Measurements from ENCODE around the gene MSANTD1.

MSANTD1 gene

DNA sequence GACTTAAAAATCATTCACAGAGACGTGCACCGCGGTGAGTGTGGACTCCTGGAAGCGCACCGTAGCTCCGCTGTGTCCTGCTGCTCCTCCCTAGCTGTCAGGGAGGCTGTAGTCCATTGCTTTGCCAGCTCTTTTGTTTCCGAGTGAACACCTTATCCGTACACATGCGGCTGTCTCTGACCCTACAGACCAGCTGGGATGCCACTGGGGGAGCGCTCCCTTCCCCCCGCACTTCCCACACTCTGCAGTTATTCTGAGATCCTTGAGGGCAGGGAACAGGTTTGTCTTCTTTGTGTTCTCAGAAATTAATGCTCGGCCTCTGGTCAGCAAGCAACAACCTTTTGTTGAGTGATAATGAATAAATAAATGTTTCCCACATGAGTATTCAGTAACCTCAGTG lies 33.7 kb upstream of the MSANTD1 start:
- H3K27ac ChIP-seq, result no peak overlapping the region
- DNase-seq (ENCODE audit: low read depth, low spot score), result no peak

DNA sequence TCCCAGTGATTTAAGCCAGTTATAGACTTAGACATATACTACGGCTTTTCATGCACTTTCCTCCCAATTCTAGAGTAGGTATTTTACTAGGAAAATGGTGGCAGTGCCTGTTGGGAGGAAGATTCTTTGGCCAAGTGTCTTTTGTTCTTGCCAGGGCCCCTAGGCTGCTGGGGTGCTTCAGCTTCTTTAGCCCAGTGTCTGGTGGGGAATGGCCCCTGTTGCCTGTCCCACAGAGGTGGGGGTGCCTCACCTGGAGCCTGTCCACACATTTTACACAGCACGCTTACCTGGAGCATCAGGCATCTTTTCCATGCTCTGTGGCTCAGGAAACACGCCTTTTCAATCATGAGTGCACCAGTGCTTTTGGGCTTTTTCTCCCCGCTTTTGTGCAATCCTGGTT lies 33.2 kb upstream of the MSANTD1 start:
- no peak overlapping the region for H3K27ac ChIP-seq
- DNase-seq (ENCODE audit: low read depth, low spot score), result no peak

DNA sequence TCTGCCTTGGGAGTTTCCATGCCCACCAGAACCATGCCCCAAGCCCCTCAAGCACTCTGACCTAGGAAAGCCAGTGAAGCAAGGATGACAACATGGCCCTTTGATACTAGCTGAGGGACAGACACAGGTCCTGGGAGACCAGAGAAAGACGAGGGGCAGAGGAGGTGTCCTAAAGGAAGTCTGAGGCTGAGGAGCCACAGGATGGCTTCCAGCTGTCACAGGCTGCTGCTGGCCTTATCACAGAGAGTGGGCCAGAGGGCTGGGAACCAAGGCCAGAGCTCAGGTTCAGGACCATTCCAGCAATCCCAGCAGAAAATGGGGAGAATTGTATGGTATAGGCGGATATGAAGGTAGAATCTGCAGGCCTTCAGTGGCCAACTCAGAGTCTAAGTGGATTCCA lies 31.7 kb upstream of the MSANTD1 start:
- H3K27ac ChIP-seq, result no peak overlapping the region
- no peak for DNase-seq (ENCODE audit: low read depth, low spot score)

DNA sequence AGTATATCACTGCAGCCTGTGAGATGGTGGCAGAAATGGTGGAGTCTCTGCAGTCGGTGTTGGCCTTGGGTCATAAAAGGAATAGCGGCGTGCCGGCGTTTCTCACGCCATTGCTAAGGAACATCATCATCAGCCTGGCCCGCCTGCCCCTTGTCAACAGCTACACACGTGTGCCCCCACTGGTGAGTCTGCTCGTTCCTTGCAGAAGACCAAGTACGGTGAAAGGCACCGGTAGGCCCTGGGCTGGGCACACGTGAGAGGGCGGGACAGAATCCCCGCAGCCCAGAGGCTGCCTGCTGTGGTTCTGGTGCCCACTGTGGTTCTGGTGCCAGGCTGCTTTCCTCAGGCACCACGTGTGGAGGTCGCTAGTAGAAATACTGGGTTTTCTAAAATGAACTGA lies 31.2 kb upstream of the MSANTD1 start:
- DNase-seq (ENCODE audit: low read depth, low spot score), result no peak
- H3K27ac ChIP-seq, result no peak overlapping the region

DNA sequence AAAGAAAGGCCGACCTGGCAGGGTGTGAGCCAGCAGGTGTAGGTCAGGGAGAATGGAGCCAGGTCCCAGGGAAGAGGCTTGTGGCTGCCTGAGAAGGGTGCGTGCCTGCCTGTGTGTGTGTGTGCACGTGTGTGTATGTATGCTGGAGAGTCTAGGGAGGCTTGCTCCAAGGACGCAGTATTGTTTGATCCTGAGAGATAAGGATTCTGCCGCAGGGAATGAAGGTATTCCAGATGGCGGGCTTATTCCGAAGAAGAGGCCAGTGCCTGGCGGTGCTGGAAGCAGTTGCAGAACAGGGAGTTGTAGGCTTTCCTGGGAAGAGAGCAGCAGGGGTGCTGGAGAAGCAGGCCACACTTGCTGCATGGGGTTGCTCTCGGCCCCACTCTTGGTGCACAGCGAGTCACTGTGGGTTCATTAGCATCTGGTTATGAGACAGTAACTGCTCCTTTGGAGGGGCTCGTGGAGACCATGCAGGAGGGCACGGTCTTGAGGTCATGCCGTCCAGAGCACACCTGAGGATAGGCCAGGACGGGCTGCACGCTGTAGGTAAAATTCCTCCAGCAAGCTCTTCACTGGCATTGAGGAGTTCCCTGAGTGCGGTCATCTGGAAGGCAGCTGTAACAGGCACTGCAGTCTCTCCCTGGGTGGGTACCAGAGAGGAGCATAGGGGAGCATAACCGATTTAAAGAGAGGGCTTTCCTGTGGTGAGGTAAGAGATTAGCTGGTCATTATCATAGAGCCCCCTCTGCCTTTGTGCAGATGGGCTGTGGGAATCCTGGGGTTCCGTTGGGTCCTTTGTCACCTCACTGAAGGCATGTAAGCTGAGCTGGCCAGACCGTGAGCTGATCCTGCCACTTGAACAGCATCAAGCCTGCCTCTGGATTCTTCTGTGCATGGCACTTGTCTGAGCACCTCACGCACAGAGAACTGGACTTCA lies 29.9 kb upstream of the MSANTD1 start:
- no peak overlapping the region for H3K27ac ChIP-seq
- DNase-seq (ENCODE audit: low read depth, low spot score), result no peak

DNA sequence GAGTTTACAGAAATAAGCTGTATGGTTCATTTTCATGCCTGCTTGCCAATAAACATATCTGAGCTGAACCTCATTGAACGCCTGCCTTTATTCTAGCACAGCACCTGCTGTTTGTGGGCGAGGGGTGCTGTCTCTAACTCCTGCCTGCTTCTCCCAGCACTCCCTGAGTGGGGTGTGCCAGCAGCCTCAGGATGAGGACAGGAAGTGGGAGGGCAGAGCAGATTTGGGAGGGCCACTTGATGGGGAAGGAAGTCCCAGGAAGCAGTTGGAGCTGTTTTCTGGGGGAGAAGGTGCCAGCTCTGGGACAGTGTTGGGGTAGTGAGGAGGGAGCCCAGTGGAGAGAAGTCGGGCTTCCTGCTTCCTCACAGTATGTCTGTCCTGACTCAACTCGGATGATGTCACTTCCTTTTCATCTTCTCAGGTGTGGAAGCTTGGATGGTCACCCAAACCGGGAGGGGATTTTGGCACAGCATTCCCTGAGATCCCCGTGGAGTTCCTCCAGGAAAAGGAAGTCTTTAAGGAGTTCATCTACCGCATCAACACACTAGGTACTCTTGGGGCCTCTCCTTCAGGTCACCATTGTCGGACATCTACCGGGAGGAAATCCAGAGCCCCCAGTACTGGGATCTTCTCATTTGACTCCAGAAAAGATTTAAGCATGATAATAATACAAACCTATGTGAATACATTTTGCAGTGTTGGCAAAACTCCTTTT lies 29.0 kb upstream of the MSANTD1 start:
- H3K27ac ChIP-seq, result no peak overlapping the region
- no peak for DNase-seq (ENCODE audit: low read depth, low spot score)

DNA sequence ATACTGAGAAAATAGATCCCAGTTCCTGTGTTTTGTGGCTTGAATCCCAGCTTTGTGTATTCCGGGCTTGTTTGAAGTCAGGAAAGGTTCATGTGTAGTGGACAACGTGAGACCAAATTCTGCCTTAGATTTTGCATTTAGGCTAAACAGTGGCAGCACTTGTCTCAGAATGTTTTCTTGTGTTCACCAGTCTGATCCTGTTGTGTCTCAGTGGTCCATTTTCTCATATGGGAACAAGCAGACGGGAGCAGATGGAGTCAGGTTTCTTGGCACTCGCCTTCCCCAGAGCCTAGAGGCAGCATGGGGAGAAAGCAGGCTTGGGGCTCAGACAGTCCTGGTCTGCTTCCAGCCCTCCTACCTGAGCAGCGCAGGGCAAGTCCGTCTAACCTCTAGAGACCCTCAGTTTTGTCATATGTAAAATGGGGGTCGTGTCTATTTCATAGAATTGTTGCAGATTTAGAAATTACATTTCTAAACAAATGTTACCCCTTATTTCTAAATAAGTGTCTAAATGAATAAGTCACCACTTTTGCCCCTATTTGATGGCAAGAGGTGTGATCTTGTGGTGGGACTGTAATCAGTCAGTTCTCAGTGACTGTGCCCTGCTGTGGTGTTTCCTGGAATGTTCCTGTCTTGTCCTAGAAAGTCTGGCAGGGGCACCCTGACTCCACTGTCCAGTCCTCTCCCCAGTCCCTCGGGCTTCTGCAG lies 28.3 kb upstream of the MSANTD1 start:
- H3K27ac ChIP-seq, result no peak overlapping the region
- DNase-seq (ENCODE audit: low read depth, low spot score), result no peak

DNA sequence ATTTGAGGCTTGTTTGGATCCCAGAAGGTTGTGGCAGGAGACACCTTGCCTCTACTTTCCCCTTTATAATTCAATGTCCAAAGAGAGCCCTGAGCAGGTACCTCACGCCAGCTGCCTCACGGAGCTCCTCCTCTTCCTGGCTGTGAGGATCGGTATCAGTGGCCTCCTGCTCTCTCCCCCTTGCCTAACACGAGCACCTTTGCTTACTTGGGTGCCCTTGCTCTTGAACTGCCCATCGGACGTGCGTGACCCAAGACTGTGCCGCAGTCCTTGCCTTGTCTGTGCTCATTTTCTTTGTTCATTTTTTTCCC lies 27.8 kb upstream of the MSANTD1 start:
- DNase-seq (ENCODE audit: low read depth, low spot score), result no peak
- no peak overlapping the region for H3K27ac ChIP-seq

DNA sequence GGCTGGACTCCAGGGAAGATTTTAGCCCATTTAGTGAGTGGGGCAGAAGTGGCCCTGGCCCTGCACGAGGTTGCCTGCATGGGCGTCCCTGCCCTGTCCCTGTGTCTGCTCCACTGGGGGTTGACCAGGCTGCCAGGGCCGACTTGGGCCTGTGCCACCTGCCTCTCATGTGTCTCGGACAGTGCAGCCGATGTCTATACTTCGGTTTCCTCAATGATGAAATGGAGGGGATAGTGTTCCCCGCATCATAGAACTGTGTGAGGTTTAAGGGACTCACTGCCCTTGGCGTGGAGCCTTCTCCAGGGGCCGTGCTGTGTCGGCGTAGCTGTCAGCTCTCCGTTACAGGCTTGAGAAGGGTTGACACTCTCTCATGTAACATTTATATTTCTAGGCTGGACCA lies 27.0 kb upstream of the MSANTD1 start:
- no peak for DNase-seq (ENCODE audit: low read depth, low spot score)
- no peak overlapping the region for H3K27ac ChIP-seq

DNA sequence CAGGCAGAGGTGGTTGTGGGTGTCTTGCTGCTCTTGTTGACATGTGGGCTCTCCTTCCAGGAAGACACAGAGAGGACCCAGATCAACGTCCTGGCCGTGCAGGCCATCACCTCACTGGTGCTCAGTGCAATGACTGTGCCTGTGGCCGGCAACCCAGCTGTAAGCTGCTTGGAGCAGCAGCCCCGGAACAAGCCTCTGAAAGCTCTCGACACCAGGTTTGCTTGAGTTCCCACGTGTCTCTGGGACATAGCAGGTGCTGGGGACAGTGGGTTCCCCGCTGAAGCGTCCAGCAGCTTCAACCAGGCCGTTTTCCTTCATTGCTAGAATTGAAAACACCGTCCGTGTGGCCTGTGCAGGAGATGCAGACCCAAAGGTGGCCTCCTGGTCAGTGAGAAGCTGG lies 25.6 kb upstream of the MSANTD1 start:
- DNase-seq (ENCODE audit: low read depth, low spot score), result no peak
- no peak overlapping the region for H3K27ac ChIP-seq

DNA sequence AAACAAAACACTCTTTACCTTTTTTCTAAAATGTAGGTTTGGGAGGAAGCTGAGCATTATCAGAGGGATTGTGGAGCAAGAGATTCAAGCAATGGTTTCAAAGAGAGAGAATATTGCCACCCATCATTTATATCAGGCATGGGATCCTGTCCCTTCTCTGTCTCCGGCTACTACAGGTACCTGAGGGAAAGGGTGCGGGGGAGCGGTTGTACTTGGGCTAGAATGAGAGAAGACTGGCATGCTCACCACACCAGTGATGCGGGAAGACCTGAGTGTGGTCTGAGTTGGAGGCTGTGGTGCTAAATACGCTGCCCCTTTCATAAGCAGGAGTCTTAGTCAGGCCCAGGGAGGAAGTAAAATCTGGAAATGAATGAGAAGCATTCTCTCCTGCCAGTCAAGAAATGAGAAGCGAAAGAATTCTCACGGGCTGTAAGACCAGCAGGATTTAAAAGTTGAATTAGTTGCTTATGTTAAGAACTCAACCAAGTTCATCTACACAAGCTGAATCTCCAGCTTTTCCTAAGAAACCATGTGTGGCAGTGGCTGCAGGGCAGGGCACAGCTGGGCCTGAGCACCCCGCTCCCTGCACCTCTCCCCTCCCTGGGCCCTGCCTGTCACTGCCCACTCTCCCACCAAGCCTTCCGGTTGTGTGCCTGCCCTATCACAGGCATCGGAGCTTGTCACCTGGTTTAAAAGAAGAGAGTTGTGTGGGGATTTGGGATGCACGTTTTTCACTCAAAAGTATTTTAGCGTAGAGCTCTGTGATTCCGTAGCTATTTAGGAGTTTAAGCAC lies 24.8 kb upstream of the MSANTD1 start:
- no peak overlapping the region for H3K27ac ChIP-seq

DNA sequence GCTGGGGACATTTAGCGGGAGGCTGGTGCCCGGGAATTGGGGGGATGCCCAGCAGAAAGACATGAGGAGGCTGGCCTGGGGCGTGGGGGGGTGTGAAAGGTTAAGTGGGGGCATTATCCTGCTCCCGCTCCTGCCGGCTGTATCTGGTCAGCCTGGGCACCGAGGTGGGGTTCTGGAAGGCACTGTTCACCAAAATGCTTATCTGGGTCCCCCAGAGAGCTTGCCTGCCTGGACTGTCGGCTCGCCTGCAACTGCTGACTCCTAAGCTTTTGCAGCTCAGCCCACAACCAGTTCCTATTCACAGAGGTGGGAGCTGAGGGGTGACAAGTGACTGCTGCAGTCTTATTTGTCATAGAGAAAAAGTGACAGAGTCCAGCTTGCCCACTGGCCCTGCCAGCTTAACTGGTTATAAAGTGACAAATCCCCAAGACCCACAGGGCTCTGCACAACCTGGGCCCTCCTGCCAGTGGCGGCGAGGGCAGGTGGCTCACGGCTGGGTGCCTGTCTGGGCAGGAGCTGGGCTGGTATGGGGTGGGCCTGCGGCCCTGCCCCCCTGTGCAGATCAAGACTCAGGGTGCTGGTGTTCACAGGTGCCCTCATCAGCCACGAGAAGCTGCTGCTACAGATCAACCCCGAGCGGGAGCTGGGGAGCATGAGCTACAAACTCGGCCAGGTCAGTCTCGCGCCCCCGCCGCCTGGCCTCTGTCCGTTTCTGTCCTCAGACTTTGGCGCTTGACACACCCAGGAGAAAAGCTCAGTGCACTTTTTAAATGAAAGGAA lies 23.7 kb upstream of the MSANTD1 start:
- H3K27ac ChIP-seq, result no peak overlapping the region
- no peak for DNase-seq (ENCODE audit: low read depth, low spot score)

More for the DNA sequence above, 24.8 kb upstream of the MSANTD1 start:
- no peak for DNase-seq (ENCODE audit: low read depth, low spot score)

DNA sequence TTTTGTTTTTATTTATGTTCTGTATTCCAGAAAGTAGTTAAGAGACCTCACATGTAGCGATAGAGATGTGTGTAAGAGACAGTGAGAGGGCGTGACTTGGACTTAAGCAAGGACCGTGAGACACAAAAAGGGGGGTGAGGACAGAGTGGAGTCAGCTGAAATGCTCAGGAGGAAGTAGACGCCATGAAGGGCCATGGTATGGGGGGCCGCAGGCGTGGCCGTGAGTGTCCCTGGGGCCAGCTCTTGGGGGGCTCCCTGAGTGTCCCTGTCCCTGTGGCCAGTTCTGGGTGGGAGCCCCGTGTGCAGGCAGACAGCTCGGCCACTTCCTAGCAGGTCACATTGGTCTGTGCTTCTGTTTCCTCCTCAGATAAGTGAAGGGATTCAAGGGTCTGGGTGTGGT lies 23.0 kb upstream of the MSANTD1 start:
- no peak for DNase-seq (ENCODE audit: low read depth, low spot score)

DNA sequence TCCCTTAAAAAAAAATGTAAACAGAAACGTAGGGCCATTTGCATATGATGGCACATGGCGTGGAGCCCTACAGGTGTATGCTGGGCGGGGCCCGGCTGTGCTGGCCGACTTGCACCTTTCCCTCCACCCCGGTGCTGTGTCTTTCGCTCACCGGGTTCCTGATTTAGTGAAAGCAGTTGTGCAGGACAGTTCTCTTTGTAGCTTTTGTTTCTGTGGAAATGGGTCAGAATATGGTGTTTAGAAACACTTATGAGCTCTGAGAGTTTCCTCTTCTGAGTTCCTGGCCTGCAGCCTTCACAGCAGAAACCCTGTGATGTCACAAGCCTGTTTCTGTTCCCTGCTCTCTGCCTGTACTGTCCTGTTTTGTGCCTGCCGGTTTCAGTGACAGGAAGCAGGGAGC lies 22.5 kb upstream of the MSANTD1 start:
- H3K27ac ChIP-seq, result no peak overlapping the region

More for the DNA sequence above, 23.0 kb upstream of the MSANTD1 start:
- H3K27ac ChIP-seq, result no peak overlapping the region

DNA sequence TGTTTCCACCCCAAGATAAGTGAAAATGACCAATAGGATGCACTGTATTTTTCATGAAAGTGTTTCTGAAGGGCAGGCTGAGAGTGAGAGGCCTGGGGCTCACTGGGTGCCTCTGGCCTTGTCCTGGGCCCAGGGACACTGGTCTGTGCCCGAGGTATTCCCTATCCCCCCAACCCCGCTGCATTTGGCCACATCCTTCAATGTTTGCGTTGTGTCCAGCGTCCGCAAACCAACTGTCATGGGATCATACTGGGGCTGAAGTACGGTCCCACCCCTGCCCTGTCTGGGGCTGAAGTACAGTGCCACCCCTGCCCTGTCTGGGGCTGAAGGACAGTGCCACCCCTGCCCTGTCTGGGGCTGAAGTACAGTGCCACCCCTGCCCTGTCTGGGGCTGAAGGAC lies 22.0 kb upstream of the MSANTD1 start:
- no peak overlapping the region for H3K27ac ChIP-seq
- no peak for DNase-seq (ENCODE audit: low read depth, low spot score)

More for the DNA sequence above, 22.5 kb upstream of the MSANTD1 start:
- no peak for DNase-seq (ENCODE audit: low read depth, low spot score)

DNA sequence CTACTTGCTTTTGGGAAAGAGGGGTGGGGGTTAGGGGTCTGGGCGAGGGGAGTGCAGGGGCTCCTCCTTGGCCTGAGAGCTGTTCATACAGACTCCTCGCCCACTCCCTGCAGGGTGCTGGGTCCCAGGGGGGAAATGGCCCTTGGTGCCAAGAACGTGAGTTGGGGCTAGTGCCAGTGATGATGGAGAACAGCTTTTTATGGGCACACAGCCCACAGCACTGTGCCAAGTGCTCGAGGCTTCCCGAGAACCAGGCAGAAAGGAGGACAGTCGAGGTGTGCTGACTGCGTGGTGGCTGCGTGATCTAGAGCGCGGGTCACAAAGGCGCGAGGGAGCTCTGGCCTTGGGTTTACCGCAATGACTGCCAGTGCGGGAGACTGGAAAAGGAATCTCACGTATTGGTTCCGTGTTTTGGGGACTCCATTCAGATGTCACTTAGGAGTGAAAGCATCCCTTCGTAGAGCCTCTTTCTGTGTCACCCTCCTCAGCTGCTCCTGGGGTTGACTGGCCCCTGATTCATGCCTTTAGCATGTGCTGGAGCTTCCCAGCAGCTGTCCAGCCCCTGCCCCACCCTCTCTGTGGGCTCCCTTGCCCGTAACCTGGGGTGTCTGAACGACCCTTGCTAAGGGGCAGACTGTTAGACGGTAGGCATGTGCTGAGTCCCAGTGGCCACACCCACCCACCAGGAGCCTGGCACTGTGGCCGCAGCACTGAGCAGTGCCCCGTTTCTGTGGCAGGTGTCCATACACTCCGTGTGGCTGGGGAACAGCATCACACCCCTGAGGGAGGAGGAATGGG lies 20.9 kb upstream of the MSANTD1 start:
- DNase-seq (ENCODE audit: low read depth, low spot score), result no peak
- no peak overlapping the region for H3K27ac ChIP-seq

DNA sequence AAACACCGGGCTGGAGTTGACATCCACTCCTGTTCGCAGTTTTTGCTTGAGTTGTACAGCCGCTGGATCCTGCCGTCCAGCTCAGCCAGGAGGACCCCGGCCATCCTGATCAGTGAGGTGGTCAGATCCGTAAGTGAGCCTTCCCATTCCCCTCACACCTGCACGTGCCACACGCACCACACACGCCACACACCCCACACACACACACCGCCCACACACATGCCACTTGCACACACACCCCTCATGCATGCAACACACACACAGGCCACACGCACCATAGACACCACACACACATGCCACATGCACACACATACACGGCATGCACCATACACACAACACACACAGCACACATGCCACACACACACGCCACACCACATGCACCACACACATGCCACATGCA lies 20.1 kb upstream of the MSANTD1 start:
- no peak overlapping the region for H3K27ac ChIP-seq
- DNase-seq (ENCODE audit: low read depth, low spot score), result no peak

DNA sequence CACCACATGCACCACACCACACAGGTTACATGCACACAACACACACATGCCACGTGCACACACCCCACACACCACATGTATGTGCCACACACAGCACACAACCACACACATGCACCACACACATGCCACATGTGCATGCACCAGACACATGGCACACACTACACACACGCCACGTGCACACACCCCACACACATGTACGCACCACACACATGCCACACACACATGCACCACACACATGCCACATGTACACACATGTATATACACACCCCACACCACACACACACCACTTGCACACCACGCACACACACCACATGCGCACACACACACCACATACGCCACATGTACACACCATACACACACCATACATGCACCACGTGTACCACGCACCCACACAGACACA lies 19.6 kb upstream of the MSANTD1 start:
- no peak for DNase-seq (ENCODE audit: low read depth, low spot score)
- H3K27ac ChIP-seq, result no peak overlapping the region

DNA sequence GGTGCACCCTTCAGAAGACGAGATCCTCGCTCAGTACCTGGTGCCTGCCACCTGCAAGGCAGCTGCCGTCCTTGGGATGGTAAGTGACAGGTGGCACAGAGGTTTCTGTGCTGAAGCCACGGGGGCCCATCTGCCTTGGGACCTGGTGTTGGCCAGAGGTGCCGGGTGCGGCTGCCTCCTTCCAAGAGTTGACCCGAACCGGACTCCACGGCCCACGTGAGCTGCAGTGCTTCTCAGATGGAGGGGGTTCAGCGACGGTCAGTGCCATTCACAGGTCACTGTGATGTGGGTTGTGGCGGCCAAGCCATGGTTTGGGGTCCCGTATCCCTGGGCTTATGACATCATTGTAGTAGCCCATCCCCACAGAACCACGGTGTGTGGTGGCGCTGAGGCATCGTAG lies 19.0 kb upstream of the MSANTD1 start:
- DNase-seq (ENCODE audit: low read depth, low spot score), result no peak
- no peak overlapping the region for H3K27ac ChIP-seq
